GM21723 (cell line): Measurements from ENCODE around the gene JUN.
A peak's percentile ranks its signal among the peaks of the same experiment; 100 is the strongest.

Experiments
- ATAC-seq: cut with Tn5 transposase; IDR thresholded peaks from one replicate; pipeline ENCODE4 v1.9.1; 2021; ENCODE audit warnings: mild to moderate bottlenecking, moderate library complexity; ENCODE audit not compliant: unreplicated experiment

The JUN gene

DNA sequence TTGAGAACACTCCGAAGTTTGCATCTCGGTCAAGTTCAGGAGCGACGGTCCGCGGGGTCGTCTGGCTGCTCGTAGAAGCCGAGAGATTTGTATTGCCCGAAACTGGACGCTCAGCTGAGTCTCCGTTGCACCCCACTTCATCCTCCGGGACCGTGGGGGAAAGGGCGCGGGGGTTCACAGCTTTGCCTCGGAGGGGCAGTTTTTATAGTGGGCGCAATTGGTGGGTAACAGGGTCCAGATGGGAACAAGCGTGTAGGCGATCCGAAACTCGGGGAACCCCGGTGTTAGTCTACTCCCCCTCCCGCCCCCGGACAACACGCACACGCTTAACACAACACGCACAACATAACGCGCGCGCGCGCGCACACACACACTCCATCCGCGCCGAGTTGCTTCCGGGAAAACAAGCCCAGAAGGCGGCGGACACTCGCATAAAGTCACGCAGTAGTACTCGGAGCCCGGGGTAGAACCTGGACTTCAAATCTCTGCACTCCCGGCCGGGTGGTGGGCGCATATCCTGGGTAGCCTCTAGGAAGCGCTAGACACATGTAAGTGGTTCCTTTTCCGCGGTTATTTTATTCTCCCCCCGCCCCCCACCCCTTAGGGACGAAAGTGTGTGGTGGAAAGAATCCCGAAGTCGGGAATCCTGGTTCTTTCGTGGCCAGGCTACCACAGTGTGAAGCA lies 1.1 kb upstream of the JUN start:
- ATAC-seq, result peak; percentile 2

GRCh38 chr1:58783090-58783992 lies 506 bp downstream of the JUN start:
- ATAC-seq, result peak; percentile 24

- peak; percentile 21 for ATAC-seq
These were observed 1.4 kb downstream of the JUN start for GRCh38 chr1:58782178-58783089.

DNA sequence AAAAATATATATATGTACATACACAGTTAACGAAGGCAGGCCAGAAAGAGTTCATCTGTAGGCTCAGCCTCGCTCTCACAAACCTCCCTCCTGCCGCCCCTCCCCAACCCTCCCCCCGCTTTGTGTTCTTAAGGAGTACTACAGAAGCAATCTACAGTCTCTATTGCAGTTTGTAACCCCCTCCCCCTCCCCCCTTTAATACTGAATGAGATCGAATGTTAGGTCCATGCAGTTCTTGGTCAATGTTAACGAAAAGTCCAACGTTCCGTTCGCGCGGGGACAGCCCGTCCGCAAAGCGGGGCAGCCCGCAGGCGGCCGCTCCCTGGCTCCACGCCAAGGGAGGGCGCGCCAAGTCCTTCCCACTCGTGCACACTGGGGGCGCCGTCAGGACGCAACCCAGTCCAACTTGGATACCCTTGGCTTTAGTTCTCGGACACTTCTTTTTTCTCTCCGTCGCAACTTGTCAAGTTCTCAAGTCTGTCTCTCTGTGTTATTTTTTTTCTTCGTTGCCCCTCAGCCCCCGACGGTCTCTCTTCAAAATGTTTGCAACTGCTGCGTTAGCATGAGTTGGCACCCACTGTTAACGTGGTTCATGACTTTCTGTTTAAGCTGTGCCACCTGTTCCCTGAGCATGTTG lies 2.2 kb downstream of the JUN start:
- ATAC-seq, result no peak

DNA sequence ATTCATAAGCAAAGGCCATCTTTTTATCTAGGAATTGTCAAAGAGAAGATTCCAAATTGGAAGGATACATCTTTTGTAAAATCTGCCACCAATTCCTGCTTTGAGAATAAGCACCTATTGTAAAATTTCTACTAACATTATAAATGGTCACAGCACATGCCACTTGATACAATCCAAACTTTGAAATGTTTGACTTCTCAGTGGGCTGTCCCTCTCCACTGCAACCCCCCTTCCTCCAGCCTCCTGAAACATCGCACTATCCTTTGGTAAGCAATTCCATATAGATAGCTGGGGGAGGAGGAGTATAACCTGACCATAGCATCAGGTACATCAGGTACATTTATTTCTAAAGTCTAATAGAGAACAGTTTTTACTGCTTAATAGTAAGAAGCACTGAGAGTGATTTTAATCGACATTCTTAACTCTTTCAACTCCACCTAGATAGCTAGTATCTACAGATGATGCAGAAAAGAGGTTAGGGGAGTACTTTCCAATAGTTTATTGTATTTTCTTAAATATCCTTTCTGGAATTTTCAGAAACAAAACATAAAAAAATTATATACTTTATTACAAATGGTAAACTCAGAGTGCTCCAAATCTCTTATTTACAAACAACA lies 2.9 kb downstream of the JUN start:
- no peak for ATAC-seq

DNA sequence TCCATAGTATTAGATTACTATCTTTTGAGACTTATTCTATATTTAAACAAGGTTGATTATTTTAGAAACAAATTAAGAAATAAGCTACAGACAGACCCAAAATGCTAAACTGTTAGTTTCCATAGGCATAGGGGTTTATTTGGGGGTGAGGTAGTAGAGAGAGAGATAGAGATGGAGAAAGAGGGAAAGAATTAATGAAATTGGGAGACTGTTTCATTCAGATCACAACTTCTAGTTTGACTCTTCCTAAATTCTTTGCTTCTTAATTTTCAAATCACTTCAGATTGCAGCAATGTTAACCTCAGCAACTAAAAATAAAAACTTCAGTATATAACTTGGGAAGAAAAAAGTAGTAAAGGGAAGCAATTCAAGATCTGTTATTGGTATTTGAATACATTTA lies 3.4 kb downstream of the JUN start:
- ATAC-seq, result no peak

DNA sequence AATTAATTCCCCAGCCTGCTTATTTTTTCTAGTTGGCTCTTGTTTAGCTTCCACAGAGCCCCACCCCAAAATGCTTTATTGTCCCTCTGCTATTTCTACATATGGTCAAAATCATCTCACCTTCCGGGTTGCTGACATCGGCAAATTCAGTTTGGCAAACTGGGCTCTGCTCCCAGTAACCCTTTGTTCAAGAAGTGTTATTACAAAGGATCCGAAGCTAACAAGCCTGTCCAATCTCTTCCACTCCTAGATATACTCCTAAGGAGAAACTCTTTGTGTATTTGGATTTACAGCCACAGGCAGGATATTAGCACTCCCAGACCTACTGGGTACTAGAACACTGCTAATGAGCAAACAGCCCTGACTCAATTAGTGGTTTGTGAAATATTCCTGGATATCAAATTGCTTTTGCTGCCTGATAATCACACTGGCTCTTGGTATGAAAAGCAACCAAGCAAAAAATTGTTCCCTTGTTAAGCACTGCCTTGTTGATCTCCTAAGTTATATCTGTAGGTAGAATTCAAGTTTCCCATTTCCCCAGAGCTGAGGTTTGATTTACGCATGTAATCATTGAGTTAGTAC lies 4.0 kb downstream of the JUN start:
- ATAC-seq, result no peak

- no peak for ATAC-seq
These were observed 4.6 kb downstream of the JUN start for GRCh38 chr1:58779059-58779754.

DNA sequence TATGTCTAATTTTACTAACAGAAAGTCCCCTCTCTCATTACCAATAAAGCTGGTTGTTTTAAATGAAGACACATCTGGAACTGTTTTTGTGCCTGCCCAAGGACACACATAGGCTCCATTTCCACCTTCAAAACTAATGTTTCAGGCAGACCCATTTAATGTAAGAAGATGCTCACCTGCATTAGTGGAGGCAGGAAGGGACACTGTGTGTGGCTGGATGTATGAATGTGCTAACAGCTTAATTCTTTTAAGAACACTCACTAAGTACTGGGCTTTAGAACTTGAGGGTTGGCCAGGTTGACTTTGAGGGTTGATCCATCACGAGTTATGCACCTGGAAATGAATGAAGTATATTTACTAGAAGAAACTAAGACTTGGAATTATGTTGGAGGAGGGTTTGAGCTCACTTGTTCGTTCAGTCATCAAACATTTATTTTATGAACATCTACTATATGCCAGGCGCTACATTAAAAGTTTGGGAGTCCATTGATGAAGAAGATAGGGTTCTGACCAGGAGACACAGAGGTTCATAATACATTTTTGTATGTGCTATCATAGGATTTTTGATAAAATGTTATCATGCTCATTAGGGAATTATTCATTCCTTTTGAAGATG lies 5.4 kb downstream of the JUN start:
- ATAC-seq, result no peak

DNA sequence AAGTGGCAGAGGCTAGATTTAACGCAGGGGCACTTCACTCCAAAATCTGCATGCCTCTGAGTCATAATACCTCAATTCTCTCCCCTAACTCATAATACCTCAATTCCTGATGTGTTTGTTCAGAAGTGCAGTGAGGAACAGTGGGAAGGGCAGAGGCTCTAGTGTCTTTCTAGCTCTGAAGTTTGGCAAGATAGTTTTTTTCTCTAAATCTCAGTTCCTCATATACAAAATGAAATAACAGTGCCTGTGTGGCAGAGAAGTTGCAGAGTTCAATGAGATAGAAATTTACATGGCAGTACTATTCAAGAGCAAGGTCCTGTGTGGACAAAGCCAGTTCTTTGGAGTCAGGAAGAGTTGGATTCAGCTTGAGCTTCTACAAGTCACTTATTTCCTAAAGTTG lies 9.8 kb downstream of the JUN start:
- no peak for ATAC-seq

- peak; percentile 71 for ATAC-seq
These were observed 10.4 kb downstream of the JUN start for GRCh38 chr1:58773406-58773840.

GRCh38 chr1:58769809-58770320 lies 14.0 kb downstream of the JUN start:
- ATAC-seq, result no peak

GRCh38 chr1:58768971-58769808 lies 14.7 kb downstream of the JUN start:
- ATAC-seq, result no peak

- ATAC-seq, result no peak
These were observed 15.6 kb downstream of the JUN start for GRCh38 chr1:58768191-58768731.

- no peak for ATAC-seq
These were observed 16.7 kb downstream of the JUN start for GRCh38 chr1:58767143-58767542.

DNA sequence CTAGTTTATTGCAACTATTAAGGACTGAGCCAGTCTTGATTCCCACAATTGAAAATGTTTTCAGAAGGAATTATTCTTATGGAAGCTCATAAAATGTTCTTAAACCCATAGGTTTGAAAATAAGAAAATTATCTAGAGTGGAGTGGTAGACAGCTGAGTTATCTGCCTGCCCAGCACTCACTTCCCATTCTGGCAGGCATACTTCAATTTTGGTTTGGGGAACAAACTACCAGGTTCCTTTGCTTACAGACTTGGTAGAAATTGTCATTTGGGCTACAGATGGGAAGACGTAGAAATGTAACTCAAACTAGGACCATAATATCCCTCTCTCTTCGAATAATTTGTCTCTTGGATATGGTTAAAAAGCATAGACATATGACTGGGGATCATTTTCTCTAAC lies 18.4 kb downstream of the JUN start:
- no peak for ATAC-seq

DNA sequence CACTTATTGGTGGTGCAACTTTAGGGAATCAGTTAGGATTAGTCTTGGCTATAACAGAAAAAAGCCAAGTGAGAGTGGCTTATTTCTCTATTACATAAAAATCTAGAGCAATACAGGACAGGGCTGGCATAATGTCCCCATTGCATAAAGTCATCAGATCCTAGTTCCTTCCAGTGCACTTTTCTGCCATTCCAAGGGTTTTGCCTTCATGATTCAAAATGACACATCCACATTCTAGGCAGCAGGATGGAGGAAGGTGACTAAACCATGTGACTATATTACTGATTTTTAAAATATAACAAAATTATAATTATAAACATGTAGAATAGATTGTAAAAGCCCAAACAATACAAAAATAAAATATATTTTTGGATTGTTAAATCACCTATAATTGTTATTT lies 18.8 kb downstream of the JUN start:
- no peak for ATAC-seq
